ENCODE results near the gene BFAR.
"Not testable (repeated sequence)": the region's sequence is repeated elsewhere in the genome, so short reads cannot be mapped to it uniquely, and the experiment has no call there.

BFAR gene, protein sequence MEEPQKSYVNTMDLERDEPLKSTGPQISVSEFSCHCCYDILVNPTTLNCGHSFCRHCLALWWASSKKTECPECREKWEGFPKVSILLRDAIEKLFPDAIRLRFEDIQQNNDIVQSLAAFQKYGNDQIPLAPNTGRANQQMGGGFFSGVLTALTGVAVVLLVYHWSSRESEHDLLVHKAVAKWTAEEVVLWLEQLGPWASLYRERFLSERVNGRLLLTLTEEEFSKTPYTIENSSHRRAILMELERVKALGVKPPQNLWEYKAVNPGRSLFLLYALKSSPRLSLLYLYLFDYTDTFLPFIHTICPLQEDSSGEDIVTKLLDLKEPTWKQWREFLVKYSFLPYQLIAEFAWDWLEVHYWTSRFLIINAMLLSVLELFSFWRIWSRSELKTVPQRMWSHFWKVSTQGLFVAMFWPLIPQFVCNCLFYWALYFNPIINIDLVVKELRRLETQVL

DNA sequence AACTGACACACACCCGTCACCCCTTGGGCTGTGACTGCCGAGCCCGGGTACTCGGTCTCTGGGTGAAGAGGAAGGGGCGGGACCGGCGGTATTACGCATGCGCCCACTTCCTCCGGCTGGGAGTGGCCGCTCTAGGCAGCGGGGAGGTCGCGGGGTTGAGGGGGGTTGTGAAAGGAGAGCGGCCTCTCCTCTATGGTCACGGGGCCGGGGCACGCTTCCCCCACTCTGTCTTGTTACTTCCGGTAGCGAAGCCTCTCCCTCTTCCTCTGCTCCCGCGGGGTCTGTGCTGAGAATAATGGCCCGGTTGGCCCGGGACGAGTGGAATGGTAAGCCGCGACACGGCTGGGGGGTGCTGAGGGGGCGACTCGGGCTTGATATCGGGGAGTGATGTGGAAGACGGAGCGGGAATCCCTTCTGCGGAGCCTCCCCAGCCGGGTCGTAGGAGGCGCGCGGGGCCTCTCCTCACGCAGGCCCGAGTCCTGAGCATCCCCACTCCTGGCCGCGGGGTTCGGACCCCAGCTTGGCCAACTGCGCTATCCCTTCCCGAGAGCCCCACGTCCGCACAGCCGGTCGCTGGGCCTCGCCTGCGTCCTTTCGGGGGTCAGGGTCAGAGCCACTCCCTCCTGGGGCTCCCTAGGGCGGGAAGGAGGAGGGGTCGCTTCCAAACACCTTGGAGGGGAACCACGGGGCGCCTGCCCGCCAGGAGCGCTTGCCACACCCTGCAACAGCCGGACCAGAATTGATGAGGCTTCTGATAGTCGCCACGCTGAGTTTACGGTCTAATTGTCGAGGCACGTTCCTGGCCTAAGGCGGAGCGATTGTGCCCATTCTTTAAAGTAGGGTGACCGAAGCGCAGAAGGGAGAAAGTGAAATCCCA is at the start of gene BFAR:
Gene BFAR (plus strand): TSS at position 259 of the 877 bp plus-strand sequence. CDS start 11,396 bp downstream, outside the sequence.
- peak; percentile 100 for DNase-seq (ENCODE audit: low read depth)

DNA sequence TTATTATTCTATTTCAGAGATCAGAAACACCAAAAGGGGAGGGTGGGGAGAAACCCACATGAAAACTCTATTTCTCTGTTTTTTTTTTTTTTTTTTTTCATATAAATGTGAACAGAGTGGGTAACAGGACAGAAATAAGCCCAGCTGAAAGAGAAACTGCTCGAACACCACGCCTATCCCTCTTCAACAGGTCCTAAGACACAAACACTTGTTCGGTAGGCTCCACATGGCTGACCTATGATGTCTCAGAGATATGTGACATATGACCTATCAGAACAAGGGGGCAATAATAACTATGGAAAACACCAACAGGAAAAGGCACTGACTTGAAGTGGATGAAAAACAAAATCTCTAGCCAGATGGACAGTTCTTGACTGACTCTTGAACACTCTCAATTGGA is 47.5 kb upstream of the BFAR start:
- DNase-seq (ENCODE audit: low read depth) = no peak

DNA sequence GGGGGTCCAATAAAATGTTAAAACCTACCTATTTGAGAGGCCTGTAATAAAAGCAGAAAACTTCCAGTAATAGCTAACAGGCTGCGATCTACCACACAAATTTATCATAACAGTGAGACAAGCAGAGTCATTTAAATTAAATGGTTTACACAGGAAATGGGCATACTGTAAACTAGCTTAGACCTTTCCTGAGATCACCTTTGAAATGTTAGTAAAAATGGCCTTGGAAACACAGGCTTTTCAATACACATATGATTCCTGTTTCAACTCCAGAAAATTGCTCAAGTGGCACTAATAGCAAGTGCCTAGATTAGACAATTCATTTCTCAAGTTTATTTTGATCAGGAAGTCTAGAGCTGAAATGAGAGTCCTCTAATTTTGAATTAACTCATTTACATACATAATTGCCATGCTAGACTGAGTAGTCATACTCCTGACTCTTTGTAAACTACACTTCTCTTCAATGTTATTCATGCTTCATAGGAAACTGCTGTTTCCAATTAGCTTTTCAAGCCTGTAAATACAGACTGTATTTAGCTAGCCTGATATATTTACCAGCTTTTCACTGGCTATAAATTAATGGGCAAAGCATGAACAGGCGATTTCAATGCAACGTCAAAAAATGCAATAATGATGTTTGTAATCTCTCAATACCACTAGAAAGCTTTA is 46.0 kb upstream of the BFAR start:
- no peak for DNase-seq (ENCODE audit: low read depth)

DNA sequence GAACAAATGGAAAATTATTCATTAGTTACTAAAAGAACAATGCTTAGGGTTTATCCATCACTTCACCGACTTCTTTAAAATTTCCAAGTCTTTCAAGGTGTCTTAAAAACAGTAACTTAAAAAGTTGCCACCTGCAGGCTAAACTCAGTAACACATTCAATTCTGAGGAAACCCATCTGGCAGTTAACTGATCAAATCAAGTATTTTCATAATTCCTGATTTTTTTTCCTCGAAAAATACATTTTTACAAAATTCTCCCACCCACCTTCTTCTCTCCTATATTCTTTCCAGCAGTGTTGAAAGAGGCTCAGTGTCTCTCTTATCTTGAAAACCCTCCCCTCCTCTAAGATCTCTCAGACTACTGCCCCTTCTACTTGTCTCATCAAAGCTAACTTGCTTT is 32.6 kb upstream of the BFAR start:
- no peak for DNase-seq (ENCODE audit: low read depth)

DNA sequence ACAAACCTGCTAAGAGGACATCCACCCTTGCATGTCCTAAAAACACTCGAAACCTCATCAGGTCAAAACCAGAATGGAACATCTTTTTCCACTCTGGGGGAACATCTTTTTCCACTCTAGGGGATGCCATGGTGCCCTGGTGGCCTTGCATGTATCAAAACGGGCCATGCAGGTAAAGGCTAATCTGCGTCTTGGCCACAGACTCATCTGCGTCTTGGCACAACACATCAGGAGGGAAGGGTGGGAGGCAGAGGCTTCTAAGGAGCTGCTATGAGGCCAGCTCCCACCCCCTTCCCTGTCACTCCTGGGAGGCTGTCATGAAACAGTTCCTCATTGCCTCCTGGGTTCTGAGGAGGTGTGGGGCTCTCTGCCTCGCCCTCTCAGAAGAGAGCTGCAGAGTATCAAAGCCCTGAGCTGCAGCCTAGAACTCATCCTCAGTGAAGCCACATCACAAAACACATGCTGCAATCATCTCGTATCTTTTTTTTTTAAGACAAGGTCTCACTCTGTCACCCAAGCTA is 30.2 kb upstream of the BFAR start:
- no peak for DNase-seq (ENCODE audit: low read depth)

DNA sequence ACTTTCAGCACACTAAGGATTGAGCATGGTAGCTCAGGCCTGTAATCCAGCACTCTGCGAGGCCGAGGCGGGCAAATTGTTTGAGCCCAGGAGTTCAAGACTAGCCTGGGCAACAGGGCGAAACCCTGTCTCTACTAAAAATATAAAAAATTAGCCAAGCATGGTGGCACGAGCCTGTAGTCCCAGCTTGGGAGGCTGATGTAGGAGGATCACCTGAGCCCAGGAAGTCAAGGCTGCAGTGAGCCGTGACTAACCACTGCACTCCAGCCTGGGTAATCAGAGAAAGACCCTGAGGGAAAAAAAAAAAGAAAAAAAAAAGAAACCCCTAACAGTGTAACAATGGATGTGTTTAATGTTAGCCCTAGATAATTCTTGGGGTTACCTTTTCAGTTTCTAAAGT is 26.6 kb upstream of the BFAR start:
- no peak for DNase-seq (ENCODE audit: low read depth)

DNA sequence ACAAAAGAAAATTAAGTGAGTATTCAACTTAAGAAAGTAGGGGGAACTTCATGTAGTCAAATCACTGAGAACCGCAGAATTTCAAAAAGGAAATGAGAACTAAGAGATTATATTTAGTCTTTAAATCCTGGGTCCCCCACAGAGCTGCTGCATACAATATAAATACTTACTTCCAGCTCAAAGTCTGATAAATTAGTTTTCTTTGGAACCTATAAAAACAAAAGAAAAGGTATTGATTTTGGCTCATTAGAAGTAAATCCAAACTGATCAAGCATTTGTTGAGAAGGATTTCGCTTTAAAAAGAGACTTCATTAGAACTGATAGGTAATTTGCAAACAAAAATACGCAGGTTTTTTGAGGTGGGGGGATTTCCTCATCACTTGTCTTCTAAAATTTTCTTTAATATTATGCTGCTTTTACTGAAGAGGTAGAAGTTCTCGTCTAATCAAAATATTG is 24.6 kb upstream of the BFAR start:
- DNase-seq (ENCODE audit: low read depth) = no peak

DNA sequence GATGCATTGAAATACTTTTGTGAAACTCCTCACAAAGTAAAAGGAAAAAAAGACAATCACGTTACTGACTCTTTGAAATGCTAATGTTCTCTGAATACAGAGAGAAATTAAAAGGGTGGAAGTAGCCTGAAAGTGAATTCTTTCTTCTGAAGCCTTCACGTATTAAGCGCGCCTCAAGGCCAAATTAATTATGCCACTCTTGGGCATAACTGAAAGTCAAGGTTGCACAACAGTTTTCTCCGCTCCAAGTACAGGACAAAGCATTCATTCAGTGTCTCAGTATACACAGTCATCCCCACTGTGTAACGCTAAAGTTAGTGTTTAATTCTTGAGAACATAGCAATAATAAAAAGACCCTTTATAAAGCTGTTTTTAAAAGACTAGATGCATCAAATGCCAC is 24.1 kb upstream of the BFAR start:
- no peak for DNase-seq (ENCODE audit: low read depth)

DNA sequence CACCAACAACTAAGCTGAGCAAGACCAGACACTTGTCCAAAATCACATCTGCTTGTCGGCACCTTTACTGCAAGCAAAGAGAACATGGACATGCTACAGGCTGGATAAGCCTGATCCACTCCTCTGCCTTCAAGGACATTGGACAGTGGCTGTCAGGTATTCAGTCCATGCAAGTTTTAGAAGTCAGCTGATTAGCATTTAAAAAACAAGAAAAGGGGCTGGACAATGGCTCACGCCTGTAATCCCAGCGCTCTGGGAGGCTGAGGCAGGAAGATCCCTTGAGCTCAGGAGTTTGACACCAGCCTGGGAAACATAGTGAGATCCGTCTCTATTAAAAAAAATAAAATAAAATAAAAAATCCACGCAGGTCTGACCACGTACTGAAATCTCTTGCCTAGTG is 23.0 kb upstream of the BFAR start:
- no peak for DNase-seq (ENCODE audit: low read depth)

DNA sequence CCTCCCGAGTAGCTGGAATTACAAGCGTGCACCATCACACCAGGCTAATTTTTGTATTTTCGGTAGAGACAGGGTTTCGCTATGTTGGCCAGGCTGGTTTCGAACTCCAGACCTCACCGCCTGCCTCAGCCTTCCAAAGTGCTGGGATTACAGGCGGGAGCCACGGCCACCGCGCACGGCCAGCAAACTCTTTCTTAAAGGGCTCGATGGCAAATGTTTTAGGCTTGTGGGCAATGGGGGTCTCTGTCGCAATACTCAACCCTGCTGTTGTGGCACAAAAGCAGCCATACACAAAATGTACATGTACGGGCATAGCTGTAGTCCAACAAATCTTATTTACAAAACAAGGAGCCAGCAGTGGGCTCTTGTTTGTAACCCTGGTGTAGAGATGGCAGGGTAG is 21.1 kb upstream of the BFAR start:
- no peak for DNase-seq (ENCODE audit: low read depth)

DNA sequence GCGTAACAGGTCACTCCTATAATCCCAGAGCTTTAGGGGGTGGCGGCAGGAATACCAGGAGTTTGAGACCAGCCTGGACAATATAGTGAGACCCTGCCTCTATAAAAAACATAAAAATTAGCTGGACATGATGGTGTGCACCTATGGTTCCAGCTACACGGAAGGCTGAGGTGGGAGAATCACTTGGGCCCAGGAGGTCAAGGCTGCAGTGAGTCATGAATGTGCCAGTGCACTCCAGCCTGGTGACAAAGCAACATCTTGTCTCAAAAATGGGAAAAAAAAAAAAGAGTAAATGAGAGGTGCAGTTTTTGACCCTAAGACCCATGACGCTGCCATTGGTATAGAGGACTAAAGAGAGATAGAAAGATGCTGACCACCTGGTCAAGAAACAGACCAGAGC is 18.8 kb upstream of the BFAR start:
- no peak for DNase-seq (ENCODE audit: low read depth)

DNA sequence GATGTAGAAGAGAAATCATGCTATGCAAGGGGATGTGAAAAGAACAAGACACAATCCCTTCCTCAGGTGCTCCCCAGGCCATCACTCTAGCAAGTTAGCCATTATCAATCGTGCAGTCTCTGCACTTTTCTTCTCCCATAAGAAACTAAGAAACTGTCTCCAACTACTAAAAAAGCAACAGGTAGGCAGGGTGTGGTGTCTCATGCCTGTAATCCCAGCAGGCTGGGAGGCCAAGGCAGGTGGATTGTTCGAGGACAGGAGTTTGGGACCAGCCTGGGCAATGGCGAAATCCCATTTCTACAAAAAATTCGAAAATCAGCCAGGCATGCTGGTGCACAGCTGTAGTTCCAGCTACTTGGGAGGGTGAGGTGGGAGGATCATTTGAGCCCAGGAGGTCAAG is 16.5 kb upstream of the BFAR start:
- no peak for DNase-seq (ENCODE audit: low read depth)

DNA sequence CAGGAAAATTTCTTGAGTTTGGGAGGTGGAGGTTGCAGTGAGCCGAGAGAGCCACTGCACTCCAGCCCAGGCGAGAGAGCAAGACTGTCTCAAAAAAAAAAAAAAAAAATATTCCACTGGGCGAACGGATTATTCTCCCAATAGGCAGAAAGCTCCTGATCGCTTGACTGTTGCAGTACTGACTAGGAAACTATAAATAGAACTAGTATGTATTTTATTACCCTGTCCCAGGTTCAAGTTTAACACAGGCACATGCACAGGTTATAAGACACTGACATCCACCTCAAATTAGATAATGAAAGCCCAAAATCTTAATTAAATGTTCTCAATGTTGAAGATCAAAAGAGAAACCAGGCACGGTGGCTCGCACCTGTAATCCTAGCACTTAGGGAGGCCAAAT is 14.2 kb upstream of the BFAR start:
- no peak for DNase-seq (ENCODE audit: low read depth)

DNA sequence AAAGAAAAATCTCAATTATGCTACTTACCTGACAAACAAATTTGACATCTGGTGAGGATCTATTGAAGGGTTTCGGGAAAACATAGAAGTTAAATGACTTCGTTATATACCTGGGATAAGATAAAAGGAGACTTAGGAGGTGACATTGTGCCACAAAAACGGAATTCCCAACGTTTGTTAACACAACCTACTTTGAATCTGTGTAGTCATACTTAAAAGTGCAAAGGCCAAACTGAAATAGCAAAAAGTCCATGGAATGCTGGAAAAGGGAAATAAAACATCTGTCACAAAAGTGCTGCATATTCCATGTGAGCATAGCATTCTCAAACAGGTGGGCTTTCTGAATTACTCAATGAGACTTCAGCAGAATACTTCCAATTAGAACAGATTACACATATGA is 5.7 kb upstream of the BFAR start:
- no peak for DNase-seq (ENCODE audit: low read depth)

DNA sequence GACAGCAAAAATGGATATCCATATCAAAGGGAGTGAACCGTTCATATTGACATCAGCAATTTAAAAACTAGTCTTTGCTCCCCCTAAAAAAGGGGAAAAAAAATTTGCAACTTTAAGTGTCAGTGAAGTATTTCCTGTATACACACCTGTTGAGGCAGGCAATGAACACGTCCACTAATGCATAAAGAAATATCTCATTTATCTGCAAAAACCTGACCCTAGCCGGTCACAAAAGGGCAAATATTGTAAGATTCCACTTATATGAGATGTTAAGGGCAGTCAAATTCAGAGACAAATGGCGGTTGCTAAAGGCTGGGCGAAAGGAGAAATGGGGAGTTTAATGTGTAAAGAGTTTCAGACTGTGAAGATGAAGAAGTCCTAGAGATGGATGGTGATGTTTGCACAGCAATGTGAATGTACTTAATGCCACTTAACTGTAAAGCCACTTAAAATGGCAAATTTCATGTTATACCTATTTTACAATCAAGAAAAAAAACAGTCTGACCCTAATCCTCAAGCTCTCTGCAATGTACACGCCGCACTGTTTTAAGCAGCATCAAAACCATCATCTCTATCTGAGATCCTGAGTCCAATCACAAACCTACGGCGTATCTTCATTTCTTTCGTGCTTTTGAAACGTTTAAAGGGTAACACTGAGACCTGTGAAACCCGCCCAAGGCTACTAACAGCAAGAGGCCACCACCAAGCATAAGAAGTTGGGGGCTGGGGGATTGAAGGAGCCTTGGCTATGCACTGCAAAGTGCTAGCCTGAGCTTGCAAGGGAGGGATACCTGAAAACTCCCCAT is 3.7 kb upstream of the BFAR start:
- DNase-seq (ENCODE audit: low read depth) = no peak

DNA sequence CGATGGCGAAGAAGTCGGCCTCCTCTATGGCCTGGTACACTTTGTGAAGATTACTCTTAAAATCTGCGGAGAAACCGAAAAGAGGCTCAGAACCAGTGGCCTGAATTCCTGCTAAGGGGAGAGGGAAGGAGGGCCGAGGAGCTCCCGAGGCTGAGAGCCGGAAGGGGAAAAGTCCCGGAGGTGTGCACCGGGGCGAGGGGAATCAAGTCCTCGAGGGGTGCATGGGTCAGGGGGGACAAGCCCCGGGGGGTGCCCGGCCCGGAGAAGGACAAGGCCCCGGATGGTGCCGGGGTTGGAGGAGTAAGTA is 3.2 kb upstream of the BFAR start:
- no peak for DNase-seq (ENCODE audit: low read depth)

DNA sequence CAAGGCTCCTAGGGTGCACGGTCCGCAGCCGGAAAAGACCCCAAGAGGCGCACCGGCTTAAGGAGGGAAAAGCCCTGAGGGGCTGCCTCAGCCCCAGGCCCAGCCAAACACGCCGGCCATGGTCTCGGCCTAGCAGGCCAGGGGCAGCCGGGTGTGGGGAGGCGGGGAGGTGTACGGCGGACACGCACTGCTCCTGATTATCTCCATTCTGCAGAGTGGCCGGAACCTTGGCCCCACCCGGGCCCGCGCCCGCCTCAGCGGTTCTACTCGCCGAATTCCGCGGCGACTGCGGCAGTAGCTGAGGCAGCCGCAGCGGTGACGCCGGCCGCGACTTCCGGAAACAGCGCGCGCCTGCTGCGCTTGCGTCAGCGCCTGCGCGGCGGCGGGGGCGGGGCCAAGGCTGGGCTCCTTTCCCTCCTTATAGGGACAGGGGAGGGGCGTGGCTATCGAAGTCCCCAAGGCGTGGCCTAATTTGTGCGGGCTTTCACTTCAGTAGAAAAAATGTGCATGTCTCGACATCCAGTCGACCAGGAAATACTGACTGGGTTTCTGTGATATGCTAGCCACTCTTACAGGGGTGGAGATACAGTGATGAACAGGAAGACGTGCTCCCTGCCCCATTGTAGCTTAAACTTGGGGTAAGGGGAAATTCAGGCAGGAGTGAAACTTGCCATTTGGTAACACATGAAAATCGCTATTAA is 2.7 kb upstream of the BFAR start, which contains the start of gene PARN:
Gene PARN (minus strand): TSS at position 342 of the 701 bp plus-strand sequence. CDS start 135 bp downstream, at position 207.
- DNase-seq (ENCODE audit: low read depth) = peak; percentile 96

DNA sequence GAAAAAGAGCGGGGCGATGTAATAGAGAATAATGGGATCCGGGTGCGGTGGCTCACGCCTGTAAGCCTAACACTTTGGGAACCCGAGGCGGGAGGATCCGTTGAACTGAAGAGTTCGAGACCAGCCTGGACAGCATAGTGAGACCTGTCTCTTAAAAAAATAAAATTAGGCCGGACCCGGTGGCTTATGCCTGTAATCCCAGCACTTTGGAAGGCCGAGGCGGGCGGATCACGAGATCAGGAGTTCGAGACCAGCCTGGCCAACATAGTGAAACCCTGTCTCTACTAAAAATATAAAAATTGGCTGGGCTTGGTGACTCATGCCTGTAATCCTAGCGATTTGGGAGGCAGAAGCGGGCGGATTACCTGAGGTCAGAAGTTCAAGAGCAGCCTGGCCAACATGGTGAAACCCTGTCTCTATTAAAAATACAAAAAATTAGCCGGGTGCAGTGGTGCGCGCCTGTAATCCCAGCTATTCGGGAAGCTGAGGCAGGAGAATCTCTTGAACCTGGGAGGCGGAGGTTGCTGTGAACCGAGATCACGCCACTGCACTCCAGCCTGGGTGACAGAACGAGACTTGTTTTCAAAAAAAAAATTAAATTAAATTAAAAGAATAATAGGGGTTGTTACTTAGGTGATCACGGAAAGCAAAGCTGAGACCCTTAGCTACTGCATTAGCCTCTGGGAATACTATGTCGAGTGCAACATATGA is 2.0 kb upstream of the BFAR start:
- not testable (repeated sequence) for DNase-seq (ENCODE audit: low read depth)

DNA sequence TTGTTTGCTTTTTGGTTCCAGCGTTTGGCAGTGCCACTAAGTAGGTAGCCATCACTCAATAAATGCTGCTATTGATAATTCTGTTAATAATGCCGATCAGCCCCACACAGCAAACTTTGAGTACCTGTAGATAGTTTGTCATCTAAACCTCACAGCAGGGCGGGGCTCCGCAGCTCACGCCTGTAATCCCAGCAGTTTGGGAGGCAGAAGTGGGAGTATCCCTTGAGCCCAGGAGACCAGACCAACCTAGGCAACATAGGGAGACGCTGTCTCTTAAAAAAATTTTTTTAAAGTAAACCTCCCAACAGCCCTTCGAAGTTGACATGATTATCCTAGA is 1.6 kb downstream of the BFAR start:
- DNase-seq (ENCODE audit: low read depth) = no peak

DNA sequence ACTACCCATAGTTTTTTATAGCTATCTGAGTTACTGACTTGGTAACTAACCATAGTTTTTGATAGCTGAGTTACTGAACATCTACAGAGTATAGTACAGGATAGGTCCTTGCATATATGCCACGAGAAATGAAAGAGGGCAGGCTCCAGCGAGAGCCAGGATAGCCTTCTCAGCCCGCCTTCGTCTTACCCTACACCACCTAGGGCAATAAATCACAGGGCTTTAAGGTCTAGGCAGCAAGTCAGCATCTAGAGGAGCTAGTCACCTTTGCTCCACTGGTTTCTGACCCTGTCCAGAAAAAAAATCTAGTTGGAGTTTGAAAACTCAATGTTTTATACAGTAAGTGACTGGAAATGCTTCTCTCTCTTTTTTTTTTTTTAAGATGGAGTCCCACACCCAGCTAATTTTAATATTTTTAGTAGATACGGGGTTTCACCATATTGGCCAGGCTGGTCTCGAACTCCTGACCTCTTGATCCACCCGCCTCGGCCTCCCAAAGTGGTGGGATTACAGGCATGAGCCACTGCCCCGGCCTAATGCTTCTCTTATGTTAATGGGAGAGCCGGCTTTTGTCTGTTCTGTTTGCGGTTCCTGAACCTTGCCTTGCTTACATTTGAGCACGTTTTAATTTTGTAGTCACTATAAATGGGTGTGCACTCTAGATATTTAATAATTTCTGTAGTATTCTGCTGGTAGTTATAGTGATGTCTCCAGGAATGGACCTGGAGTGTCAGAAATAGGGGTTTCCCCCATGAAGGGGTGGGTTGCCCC is 2.8 kb downstream of the BFAR start:
- no peak for DNase-seq (ENCODE audit: low read depth)

Data from stimulated activated CD8-positive, alpha-beta memory T cell treated with anti-CD3 and anti-CD28 coated beads, Interleukin-12 subunit alpha, Interleukin-12 subunit beta, amount 100 ng/mL, for 1 hour (primary cell).